GM11168 (cell line): ENCODE data around the gene JARID2.

Source experiments
- in situ Hi-C: fragments of 300-500 bp; cut with MboI; formaldehyde crosslinking; loops from one replicate; pipeline ENCODE4 v1.12.0; 2022; ENCODE audit warnings: low sequenced_read_pairs; ENCODE audit not compliant: unreplicated experiment

The JARID2 gene

DNA sequence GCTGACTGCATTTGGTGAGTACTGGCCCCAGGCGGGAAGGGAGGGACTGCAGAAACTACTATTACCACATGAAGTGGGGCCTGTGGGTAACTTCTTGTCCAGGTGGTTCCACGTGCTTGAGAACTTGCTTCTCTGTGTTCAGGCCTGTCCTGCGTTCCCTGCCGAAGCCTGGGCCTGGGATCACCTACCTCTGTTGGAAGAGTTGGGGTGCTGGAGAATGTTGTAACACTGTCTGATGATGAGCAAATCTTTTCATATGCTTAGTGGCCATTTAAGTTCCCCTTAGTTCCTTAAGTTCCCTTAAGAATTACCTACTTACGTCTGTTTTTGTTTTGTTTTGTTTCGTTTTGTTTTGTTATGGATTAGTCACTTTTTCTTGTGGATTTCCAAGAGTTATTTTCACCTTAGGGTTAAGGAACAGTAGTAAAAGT, 262.6 kb downstream of the JARID2 start:
- in situ Hi-C loops: no loop called here

- in situ Hi-C loops: no loop called here
Observed at GRCh38 chr6:15508931-15509330, 263.1 kb downstream of the JARID2 start.

- in situ Hi-C loops: no loop called here
Observed at GRCh38 chr6:15509335-15509933, 263.6 kb downstream of the JARID2 start.

DNA sequence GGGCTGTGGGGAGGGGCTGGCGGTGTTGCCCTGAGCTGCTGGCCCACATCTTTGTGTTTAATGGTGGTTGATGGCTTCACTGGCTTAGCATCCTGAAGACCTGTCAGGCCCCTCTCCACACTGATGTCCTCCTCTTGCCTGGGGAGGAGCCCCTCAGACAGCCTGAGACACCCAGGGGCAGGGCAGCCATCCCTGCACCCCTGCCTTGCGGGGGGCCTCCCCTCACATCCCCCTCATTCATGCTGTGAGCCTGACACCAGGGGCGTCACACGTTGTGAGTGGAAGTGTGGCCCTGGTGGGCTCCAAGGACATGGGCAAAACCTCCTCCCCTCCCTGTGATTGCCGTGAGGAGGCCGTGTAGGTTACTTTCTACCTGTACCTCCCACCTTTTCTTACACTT, 264.3 kb downstream of the JARID2 start:
- in situ Hi-C loops: no loop called here

DNA sequence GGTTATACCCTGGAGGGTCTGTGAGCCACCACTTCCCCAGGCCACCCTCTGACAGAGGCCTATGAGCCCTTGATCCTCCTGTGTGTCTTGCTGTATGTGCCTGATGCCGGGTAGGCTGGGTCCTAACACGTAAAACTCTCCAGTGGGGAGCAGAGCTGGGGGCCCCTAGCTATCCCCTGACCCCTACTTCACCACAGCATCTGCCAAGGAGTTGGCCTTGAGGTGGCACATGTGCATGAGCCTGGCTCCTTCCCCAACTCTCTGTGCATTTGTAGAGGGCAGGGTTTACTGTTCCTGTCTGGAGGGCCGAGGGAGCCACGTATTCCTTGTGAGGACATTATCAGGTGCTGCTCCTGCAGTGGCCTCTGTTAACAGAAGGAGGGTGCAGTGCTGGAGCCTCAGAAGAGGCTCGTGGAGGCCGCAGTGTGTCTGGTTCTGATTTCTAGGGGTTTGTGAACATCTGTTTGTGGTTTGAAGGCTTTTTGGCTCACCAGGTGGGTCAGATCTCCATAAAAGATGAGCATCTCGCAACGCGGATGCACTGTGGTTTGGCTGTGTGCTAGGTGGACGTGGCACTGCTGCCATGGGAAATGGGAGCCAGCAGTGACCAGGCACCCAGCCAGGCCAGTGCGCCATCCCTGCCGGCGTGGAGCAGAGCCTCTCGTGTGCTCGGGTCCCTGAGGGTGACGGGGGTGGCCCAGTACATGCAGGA, 264.8 kb downstream of the JARID2 start:
- in situ Hi-C loops: no loop called here

- in situ Hi-C loops: no loop called here
Observed at GRCh38 chr6:15511248-15512125, 265.6 kb downstream of the JARID2 start.

DNA sequence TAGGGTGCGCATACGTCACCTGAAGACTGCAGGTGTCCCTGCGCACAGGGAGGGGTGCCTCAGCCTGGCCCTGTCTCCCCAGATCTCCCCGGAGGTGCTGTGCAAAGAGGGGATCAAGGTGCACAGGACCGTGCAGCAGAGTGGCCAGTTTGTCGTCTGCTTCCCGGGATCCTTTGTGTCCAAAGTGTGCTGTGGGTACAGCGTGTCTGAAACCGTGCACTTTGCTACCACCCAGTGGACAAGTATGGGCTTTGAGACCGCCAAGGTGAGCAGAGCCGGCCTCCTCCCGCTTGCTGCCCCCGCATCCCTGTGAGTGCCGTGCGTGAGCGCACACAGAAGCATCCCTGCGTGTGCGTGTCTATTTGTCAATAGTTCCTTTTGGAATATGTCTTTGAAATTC, 266.3 kb downstream of the JARID2 start:
- in situ Hi-C loops: no loop called here

DNA sequence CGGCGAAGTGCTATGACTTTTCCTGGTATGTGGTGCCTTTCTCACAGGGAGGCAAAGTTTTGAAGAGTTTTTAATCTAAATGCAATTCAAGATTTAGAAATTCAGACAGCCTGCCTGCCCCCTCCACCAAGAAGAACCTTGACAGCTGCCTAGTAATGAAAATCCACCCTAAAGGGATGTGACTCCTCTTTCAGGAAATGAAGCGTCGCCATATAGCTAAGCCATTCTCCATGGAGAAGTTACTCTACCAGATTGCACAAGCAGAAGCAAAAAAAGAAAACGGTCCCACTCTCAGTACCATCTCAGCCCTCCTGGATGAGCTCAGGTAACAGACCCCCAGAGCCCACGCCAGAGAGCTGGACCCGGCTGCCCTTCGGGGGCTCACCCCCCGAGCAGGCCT, 266.9 kb downstream of the JARID2 start:
- in situ Hi-C loops: no loop called here

- in situ Hi-C loops: no loop called here
Observed at GRCh38 chr6:15513131-15513771, 267.4 kb downstream of the JARID2 start.

DNA sequence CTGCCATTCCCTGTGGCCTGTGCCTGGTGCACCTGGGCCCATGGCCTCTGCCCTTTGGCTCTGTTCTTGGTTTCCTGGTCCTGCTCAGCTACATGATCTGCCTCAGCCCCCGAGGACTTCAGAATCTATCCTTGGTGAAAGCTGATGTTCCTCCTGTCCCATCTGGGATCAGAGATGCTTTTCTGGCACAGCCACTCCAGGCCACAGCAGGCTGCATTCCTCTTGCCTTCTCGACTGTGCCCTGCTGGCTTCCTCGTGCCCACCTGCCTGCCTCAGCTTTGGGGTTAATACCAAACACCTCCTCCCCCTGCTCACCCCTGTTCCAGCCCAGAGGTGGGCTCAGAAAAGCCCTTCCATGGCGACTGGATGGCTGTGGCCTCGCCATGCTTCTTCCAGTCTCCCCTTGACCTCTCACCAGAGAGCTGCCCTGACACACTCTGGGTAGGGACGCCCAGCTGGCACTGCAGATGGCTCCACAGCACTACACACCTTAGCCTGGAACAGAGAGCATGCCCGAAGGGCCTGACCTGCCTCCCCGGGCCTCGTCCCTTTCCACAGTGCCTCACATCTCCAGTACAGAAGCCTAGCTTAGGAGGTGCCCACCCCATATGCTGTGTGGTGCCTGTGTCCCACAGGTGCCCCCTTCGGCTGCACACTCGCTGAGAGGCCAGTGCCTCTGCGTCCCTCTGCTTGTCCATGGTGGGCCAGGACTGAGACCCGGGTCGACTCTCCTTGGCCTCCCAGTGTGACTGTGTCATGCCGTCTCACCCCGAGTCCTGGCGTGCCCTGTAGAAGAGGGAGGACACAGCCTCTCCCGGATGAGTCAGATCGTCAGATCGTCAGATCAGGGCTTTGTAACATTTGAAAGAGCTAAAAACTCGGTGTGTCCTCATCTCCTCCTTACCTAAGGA, 268.2 kb downstream of the JARID2 start:
- in situ Hi-C loops: no loop called here

GRCh38 chr6:15515226-15515625, 269.4 kb downstream of the JARID2 start:
- in situ Hi-C loops: no loop called here

DNA sequence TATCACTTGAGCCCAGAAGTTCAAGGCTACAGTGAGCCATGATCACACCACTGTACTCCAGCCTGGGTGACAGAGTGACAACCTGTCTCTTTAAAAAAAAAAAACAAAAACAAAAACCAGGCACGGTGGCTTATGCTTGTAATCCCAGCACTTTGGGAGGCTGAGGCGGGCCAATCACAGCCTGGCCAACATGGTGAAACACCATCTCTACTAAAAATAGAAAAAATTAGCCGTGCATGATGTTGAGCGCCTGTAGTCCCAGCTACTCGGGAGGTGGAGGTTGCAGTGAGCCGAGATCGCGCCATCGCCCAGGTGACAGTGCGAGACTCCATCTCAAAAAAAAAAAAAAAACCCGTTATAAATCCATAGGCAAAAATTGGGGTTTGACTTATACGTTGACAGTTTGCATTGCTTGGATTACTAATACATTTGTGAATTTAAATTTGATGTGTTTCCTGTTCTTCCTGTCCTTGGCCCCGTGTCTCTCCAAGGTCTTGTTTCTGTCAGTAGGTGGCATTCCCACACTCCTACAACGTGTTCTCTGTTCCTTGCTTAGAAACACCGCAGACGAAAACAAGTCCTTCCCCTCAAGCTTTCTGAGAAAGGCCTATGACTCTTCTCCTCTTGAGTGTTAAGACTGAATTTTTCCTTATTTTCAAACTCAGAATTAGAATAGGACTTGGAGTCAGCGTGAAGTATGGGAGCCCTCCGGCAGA, 269.9 kb downstream of the JARID2 start:
- in situ Hi-C loops: no loop called here

- in situ Hi-C loops: no loop called here
Observed at GRCh38 chr6:15516378-15516777, 270.5 kb downstream of the JARID2 start.

- in situ Hi-C loops: no loop called here
Observed at GRCh38 chr6:15516923-15517560, 271.2 kb downstream of the JARID2 start.

GRCh38 chr6:15517600-15517999, 271.7 kb downstream of the JARID2 start:
- in situ Hi-C loops: no loop called here

DNA sequence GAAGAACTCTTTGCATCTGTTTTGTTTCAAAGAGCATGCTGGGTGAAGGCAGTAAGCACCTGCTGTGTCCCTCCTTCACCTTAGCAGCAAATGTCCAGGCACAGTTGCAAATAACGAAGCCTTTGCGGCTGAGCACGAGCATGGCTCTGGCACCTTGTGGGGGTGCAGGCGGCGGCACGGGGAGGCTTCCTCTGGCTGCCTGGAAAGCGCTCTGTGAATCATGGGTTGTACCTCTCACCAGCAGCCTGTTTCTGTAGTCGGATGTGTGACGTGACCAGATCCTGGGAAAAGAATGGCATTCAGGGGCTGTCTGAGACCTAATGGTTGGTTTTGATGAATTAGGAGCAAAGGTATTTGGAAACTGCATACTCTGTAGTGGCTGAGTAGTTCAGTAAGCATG, 272.2 kb downstream of the JARID2 start:
- in situ Hi-C loops: no loop called here

GRCh38 chr6:15518878-15519277, 273.0 kb downstream of the JARID2 start:
- in situ Hi-C loops: no loop called here

GRCh38 chr6:15519681-15520080, 273.8 kb downstream of the JARID2 start:
- in situ Hi-C loops: no loop called here
